SK-N-SH treated with all-trans-retinoic acid at 6 μM for 48 hours (cell line): ENCODE data around the gene C2CD3.

Experiments
- BACH2 ChIP-seq: fragments of 250-450 bp; sonication (Bioruptor Pico); IDR thresholded peaks from 2 replicates; pipeline ENCODE4 v1.9.0; 2021; ENCODE audit warnings: mild to moderate bottlenecking, borderline replicate concordance
- CREB5 ChIP-seq: fragments of 250-450 bp; sonication (Bioruptor Pico); IDR thresholded peaks from 2 replicates; pipeline ENCODE4 v1.5.1; 2020; ENCODE audit warnings: low read depth, mild to moderate bottlenecking, moderate library complexity
- ESRRG ChIP-seq: fragments of 250-450 bp; sonication (Bioruptor Pico); IDR thresholded peaks from 2 replicates; pipeline ENCODE4 v1.6.1; 2021; ENCODE audit warnings: mild to moderate bottlenecking
- OSR1 ChIP-seq: fragments of 250-450 bp; sonication (Bioruptor Pico); IDR thresholded peaks from 2 replicates; pipeline ENCODE4 v1.8.0; 2022; ENCODE audit warnings: moderate library complexity, mild to moderate bottlenecking, inconsistent platforms
- PATZ1 ChIP-seq: fragments of 250-450 bp; sonication (Bioruptor Pico); IDR thresholded peaks from 2 replicates; pipeline ENCODE4 v1.8.0; 2020; ENCODE audit warnings: mild to moderate bottlenecking, moderate library complexity, borderline replicate concordance
- ZFP30 ChIP-seq: fragments of 450-650 bp; formaldehyde crosslinking; IDR thresholded peaks from 2 replicates; pipeline ENCODE4 v1.5.0; 2022; ENCODE audit warnings: mild to moderate bottlenecking, moderate library complexity
- ZNF565 ChIP-seq: fragments of 450-650 bp; formaldehyde crosslinking; conservative IDR thresholded peaks from 2 replicates; pipeline ENCODE4 v1.5.0; 2020; ENCODE audit warnings: low read depth, mild to moderate bottlenecking, moderate library complexity

GRCh38 chr11:74205181-74205580 is 34.4 kb upstream of the C2CD3 start:
- no peak for TF ChIP-seq ZNF565 (CRISPR knock-in tag)
- no peak for TF ChIP-seq ZFP30 (CRISPR knock-in tag)
- TF ChIP-seq OSR1 (CRISPR knock-in tag): no peak
- no peak for TF ChIP-seq BACH2 (CRISPR knock-in tag)
- no peak for TF ChIP-seq PATZ1 (CRISPR knock-in tag)
- no peak for TF ChIP-seq ESRRG
- TF ChIP-seq CREB5 (CRISPR knock-in tag): no peak
